ENCODE data around the gene ADARB2.

The ADARB2 gene

GRCh38 chr10:1663226-1663625, 74.1 kb downstream of the ADARB2 start:
- DNase-seq (ENCODE audit: low read depth in 2 of 2) = no peak

- no peak for DNase-seq (ENCODE audit: low read depth in 2 of 2)
These were observed 74.8 kb downstream of the ADARB2 start for GRCh38 chr10:1662438-1663025.

- DNase-seq (ENCODE audit: low read depth in 2 of 2) = no peak
These were observed 75.4 kb downstream of the ADARB2 start for GRCh38 chr10:1661859-1662437.

GRCh38 chr10:1661416-1661815, 75.9 kb downstream of the ADARB2 start:
- DNase-seq (ENCODE audit: low read depth in 2 of 2) = no peak

DNA sequence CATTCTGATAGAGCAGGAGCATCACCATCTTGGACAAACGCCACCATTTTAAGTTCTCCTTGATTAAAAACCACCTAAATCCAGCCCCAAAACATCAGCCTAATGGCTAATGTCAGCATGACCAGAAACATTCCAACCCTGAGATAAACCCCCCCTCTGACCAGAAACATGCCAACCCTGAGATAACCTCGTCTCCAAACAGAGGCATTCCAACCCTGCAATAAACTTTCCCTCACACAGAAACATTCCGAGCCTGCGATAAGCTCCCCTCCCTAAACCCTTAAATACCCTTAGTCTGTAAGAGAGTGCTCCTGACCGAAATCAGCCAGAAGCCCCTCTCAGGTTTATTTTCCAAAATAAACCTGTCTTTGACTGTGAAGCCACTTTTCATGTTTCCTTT, 76.5 kb downstream of the ADARB2 start:
- DNase-seq (ENCODE audit: low read depth in 2 of 2) = no peak

- no peak for DNase-seq (ENCODE audit: low read depth in 2 of 2)
These were observed 76.9 kb downstream of the ADARB2 start for GRCh38 chr10:1660386-1660785.

- DNase-seq (ENCODE audit: low read depth in 2 of 2) = no peak
These were observed 78.0 kb downstream of the ADARB2 start for GRCh38 chr10:1659221-1659791.

DNA sequence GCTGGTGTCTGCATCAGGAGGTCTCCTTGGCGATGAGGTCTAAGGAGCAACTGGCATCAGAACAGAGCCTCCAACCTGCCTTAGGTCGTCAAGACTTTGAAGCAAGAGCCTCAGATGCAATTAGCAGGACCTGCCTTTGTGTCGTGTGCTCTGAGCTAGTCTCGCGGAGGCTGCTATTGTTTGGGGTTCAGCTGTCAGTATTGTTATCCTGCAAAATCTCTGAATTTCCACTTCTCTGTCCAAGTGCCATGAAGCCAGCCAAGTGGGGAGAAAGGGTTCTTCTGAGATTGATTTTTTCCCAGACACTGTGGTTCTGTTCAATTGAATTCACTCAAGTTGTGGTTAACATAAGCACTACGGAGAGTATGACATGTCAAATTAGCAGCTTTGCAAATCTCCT, 78.7 kb downstream of the ADARB2 start:
- no peak for DNase-seq (ENCODE audit: low read depth in 2 of 2)

DNA sequence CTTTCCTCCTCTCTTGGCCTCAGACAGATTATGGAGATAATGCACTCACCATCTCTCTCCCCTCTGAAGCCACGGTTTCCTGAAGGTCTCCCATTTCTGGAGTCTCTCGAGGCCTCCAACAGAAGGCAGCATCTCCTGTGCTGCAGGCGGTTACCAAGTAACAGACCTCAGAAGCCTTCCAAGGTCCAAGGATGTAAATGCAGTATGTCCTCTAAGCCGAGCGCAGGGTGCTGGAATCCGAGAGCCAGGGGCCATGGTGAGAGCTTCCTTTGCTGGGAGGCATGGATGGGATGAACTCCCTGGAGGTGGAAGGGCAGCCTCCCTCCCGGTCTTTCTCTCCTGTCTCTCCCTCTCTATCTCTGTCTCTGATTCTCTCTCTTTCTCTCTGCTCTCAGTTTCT, 79.8 kb downstream of the ADARB2 start:
- no peak for DNase-seq (ENCODE audit: low read depth in 2 of 2)

- DNase-seq (ENCODE audit: low read depth in 2 of 2) = no peak
These were observed 82.0 kb downstream of the ADARB2 start for GRCh38 chr10:1655367-1655766.

- DNase-seq (ENCODE audit: low read depth in 2 of 2) = no peak
These were observed 82.4 kb downstream of the ADARB2 start for GRCh38 chr10:1654811-1655356.

DNA sequence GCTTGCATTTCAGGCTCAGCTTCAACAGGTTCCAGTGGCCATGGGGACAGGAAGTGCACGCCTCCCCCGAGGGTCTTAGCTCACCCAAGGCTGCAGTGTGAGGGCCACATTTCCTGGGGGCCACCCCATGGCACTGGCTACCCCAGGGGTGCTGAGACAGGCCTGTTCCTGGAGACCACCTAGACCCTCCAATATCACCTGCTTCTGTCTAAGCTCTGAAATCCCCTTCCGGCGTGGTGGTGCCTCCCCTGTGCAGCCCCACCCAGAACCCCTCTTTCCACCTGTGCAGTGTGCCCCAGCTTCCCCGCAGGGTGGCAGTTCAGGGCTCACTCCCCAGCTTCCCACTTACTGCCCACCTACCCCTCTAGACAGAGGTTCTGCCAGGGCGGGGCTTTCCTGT, 83.1 kb downstream of the ADARB2 start:
- DNase-seq (ENCODE audit: low read depth in 2 of 2) = no peak

- no peak for DNase-seq (ENCODE audit: low read depth in 2 of 2)
These were observed 84.0 kb downstream of the ADARB2 start for GRCh38 chr10:1653321-1653720.

GRCh38 chr10:1652151-1652550, 85.2 kb downstream of the ADARB2 start:
- DNase-seq (ENCODE audit: low read depth in 2 of 2) = no peak

DNA sequence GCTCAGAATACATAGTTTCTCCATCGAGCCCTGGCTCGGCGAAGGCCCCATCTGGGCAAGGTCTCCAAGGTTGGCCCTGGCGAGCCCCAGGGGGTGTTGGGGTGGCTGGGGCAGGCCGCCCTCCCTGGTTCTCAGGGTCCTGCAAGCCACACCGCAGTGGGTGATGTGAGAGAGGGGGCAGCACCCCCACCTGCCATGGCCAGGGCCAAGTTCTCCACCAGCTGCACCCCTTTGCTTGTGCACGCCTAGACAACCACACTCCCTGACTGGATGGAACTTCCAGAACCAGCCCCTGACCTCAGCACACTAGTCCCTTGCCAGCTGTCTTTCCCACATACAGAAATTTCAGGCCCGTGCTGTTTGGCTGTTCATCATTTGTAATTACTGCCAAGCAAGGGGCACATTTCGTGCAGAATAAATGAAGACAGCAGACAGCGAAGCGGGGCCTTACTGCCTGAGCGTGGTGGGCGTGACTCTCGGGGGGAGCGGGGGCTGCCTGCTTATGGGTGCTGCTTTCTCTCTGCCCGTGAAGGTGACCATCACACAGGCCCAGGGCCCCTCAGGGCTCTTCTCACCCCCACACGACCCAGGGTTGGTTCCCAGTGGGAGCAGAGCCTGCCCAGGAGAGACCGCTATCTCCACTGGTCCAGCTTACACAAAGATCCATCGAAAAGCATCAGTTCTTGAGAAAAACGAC, 85.9 kb downstream of the ADARB2 start:
- DNase-seq (ENCODE audit: low read depth in 2 of 2) = no peak

DNA sequence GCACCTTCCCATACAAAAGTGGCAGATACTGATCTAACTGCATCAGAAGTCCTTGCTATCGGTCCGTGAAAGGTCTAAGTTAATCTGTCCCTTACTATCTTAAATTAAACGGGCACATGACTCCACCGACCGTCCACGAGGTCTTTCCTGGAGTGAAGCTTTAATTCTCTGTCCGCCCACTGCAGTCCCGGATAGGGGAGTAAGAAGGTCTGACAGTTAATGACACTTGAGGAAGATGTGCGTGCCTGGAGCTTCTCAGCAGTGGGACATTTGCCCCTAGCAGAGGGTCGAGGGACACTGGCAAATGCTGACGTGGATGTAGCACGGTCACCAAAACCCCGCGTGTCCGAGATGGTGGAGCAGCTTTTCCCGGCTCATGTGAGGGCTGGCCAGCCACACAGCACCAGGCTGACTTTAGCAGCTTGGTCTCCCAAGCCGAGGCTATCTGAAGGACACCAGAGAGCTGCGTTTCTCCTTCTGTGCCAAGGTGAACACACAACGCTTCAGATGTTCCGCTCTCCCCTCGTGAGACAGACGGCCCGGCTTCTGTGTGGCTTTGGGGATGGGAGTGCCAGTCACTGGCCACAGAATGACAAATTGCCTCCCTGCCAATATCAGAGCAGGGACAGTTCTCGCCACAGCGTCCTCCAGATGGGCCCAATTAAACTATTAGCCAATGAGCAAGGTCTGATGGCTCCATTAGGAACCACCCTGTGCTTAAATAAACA, 86.6 kb downstream of the ADARB2 start:
- DNase-seq (ENCODE audit: low read depth in 2 of 2) = no peak

DNA sequence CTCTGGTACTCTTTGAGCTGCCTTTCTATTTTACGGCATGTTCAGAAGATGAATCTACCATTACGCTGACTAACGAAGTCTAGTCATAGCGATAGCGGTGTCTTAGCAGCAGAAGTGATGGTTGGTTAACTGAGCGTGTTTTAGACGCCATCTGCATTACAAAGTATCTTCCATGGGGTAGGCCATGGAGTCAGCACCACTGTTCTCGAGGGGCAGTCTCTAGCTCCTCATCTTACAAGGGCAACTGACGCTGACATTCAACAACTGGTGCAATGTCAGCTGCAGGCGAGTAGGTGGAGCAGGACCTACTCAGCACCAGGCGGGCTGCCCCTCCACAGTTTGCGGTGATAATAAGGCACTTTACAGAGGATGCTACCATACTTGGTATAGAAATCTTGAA, 88.7 kb downstream of the ADARB2 start:
- DNase-seq (ENCODE audit: low read depth in 2 of 2) = no peak

DNA sequence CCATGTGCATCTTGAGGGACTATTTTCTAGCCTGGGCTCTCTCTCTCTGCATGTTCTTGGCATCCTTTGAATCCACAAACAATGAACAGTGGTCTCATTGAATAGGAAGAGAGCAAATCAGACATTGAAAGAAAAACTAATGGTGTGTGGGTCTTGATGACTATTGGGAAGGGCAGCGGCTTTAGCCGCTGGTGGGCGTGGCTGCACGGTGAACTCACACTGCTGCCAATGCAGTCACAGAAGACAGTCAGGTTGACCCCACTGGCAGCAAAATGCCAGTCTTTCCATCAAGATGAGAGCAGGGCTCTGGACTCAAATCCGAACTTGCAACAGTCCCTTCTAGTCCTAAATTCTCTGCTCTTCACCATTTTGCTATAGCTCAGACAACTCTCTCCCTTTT, 91.0 kb downstream of the ADARB2 start:
- no peak for DNase-seq (ENCODE audit: low read depth in 2 of 2)

GRCh38 chr10:1645896-1646295, 91.4 kb downstream of the ADARB2 start:
- no peak for DNase-seq (ENCODE audit: low read depth in 2 of 2)

GRCh38 chr10:1644191-1644711, 93.1 kb downstream of the ADARB2 start:
- no peak for DNase-seq (ENCODE audit: low read depth in 2 of 2)

DNA sequence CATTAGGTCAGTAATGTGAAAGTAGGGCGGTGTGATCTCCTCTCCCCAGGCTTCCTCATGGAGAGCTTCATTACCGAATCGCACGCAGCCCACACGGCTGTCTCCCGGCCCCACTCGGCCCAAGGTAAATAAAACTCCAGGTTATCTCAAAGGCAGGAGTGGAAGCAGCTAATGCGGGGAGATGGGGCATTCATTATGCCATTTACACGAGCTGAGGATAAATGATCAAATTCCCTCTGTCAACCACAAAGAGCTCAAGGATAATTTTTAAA, 93.5 kb downstream of the ADARB2 start:
- DNase-seq (ENCODE audit: low read depth in 2 of 2) = no peak

All from stimulated activated CD8-positive, alpha-beta memory T cell treated with anti-CD3 and anti-CD28 coated beads, Interleukin-15, amount 100 ng/mL, for 48 hours (primary cell).